ENCODE data around the gene ZFPM1. TPM values are rescaled to one million over a fixed set of nuclear protein-coding genes. Genes with fewer than 3 reads are reported as not detected.

Gene ZFPM1
- total and polyA plus RNA-seq, 2 of the 8 experiments (the other 6 are each of a cell fraction or from before 2014, with no cell fraction given): 0.74 to 4.8 TPM

DNA sequence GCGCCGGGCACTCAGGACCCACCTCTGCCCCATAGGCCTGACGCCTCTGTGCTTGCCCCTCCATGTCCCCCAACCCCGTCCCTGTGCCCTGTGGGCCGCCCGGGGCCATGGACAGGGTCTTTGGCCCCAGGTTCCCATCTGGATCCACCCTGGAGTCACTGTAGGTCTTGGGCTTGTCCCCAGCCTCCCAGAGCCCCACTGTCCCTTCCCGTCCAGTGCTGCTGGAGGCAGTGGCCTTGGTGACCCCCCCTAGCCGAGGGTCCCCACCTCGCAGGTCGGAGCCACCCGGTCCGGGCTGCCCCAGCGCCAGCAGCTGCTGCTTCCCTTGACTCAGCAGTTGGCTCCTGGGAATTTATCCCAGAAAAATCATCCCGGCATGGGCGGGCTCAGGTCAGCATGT, 49.3 kb downstream of the ZFPM1 start (continued):
- TF ChIP-seq, protein P1, sequence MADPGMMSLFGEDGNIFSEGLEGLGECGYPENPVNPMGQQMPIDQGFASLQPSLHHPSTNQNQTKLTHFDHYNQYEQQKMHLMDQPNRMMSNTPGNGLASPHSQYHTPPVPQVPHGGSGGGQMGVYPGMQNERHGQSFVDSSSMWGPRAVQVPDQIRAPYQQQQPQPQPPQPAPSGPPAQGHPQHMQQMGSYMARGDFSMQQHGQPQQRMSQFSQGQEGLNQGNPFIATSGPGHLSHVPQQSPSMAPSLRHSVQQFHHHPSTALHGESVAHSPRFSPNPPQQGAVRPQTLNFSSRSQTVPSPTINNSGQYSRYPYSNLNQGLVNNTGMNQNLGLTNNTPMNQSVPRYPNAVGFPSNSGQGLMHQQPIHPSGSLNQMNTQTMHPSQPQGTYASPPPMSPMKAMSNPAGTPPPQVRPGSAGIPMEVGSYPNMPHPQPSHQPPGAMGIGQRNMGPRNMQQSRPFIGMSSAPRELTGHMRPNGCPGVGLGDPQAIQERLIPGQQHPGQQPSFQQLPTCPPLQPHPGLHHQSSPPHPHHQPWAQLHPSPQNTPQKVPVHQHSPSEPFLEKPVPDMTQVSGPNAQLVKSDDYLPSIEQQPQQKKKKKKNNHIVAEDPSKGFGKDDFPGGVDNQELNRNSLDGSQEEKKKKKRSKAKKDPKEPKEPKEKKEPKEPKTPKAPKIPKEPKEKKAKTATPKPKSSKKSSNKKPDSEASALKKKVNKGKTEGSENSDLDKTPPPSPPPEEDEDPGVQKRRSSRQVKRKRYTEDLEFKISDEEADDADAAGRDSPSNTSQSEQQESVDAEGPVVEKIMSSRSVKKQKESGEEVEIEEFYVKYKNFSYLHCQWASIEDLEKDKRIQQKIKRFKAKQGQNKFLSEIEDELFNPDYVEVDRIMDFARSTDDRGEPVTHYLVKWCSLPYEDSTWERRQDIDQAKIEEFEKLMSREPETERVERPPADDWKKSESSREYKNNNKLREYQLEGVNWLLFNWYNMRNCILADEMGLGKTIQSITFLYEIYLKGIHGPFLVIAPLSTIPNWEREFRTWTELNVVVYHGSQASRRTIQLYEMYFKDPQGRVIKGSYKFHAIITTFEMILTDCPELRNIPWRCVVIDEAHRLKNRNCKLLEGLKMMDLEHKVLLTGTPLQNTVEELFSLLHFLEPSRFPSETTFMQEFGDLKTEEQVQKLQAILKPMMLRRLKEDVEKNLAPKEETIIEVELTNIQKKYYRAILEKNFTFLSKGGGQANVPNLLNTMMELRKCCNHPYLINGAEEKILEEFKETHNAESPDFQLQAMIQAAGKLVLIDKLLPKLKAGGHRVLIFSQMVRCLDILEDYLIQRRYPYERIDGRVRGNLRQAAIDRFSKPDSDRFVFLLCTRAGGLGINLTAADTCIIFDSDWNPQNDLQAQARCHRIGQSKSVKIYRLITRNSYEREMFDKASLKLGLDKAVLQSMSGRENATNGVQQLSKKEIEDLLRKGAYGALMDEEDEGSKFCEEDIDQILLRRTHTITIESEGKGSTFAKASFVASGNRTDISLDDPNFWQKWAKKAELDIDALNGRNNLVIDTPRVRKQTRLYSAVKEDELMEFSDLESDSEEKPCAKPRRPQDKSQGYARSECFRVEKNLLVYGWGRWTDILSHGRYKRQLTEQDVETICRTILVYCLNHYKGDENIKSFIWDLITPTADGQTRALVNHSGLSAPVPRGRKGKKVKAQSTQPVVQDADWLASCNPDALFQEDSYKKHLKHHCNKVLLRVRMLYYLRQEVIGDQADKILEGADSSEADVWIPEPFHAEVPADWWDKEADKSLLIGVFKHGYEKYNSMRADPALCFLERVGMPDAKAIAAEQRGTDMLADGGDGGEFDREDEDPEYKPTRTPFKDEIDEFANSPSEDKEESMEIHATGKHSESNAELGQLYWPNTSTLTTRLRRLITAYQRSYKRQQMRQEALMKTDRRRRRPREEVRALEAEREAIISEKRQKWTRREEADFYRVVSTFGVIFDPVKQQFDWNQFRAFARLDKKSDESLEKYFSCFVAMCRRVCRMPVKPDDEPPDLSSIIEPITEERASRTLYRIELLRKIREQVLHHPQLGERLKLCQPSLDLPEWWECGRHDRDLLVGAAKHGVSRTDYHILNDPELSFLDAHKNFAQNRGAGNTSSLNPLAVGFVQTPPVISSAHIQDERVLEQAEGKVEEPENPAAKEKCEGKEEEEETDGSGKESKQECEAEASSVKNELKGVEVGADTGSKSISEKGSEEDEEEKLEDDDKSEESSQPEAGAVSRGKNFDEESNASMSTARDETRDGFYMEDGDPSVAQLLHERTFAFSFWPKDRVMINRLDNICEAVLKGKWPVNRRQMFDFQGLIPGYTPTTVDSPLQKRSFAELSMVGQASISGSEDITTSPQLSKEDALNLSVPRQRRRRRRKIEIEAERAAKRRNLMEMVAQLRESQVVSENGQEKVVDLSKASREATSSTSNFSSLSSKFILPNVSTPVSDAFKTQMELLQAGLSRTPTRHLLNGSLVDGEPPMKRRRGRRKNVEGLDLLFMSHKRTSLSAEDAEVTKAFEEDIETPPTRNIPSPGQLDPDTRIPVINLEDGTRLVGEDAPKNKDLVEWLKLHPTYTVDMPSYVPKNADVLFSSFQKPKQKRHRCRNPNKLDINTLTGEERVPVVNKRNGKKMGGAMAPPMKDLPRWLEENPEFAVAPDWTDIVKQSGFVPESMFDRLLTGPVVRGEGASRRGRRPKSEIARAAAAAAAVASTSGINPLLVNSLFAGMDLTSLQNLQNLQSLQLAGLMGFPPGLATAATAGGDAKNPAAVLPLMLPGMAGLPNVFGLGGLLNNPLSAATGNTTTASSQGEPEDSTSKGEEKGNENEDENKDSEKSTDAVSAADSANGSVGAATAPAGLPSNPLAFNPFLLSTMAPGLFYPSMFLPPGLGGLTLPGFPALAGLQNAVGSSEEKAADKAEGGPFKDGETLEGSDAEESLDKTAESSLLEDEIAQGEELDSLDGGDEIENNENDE (IDR thresholded peaks at IDR 0.05; ENCODE audit: insufficient replicate concordance, low read length): no peak
